ENCODE results near the gene PHOSPHO2. TPM values are rescaled to one million over a fixed set of nuclear protein-coding genes. Genes with fewer than 3 reads are reported as not detected.

Gene PHOSPHO2
- total and polyA plus RNA-seq, 9 of the 15 experiments (the other 6 are each of a cell fraction or from before 2014, with no cell fraction given): 7.8 to 19.1 (median 11.7) TPM

DNA sequence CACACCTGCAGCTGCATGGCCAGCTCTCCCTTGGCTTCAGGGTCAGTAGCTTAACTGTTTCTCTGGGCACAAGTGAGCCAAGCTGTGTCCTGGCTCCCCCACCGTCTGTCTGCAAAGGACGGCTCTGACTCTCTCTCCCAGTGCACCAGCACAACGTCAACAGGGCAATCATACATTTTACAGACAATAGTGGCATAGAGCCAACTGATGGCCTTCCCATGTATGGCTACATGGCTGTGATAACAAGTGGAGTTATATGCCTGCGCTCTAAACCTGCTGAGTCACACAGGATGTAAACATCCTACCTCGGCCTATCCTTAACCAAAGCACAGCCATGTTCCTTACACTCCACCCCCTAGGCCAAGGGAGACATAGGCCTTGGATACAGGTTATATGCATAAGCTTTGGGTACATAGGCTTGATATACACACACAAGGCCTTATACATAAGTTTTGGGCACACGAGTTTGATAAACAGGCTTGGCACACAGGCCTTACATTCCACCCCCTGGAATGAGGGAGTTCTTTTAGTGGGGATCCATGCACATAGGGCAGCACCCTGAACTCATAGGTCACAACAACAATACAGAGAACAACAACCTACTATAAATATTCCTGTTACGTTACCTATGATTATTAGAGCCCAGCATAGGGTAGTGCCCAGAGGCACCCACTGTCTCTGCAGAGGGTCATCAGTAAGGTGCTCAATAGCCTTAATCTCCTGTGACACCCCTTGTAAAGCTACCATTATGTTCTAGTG lies 17.7 kb downstream of the PHOSPHO2 start:
- Histone ChIP-seq H2AFZ (ENCODE audit: low read depth, low read length) (peak overlapping the region; percentile 71), H3K9me1 (ENCODE audit: control insufficient read depth, insufficient read depth, low read length) (no peaks in the 10 kb centered on the region), H3K27me3 (ENCODE audit: control insufficient read depth in 2 of 2, insufficient read depth in 2 of 2, low read length in 2 of 2) (no peaks in the 10 kb centered on the region), H3K79me2 (ENCODE audit: control insufficient read depth, insufficient read depth, low read length) (no peaks in the 10 kb centered on the region), H4K20me1 (replicated peaks; ENCODE audit: control insufficient read depth, insufficient read depth, low read length) (no peaks in the 10 kb centered on the region), H3K27ac (ENCODE audit: extremely low read depth, low read depth, low read length) (peak overlapping the region; percentile 54; the same call in 2 of the 3 replicates), H3K4me2 (ENCODE audit: insufficient read depth, low read length) (no peak overlapping the region), H3K9ac (ENCODE audit: insufficient read depth in 1 of 2, low read depth in 2 of 2, low read length in 2 of 2) (peak overlapping the region in 1 of 2 experiments; percentile 15; a peak in 1 of 4 replicates), H3K9me3 (replicated peaks; ENCODE audit: control insufficient read depth, insufficient read depth, low read depth, low read length) (no peaks in the 10 kb centered on the region), H3K4me1 (replicated peaks in 1 of 2; ENCODE audit: control insufficient read depth in 2 of 2, insufficient read depth in 2 of 2, low read length in 2 of 2) (peaks cover 19 to 37% of the 10 kb centered on the region in 2 experiments), H3K36me3 (ENCODE audit: control insufficient read depth, insufficient read depth, low read length) (peaks cover 8% of the 10 kb centered on the region; the same call in 2 of the 3 replicates), H3K4me3 (no peak overlapping the region)
- in situ Hi-C loops (cut with MboI) (no loop called here), intact Hi-C loops (cut with micrococcal nuclease) (no loop called here)
- 20% methylated on average over 7 of the region's 7 CpGs for WGBS (ENCODE audit: insufficient coverage, low coverage, missing lambda C conversion rate)
- CTCF ChIA-PET (ENCODE audit: low intra/inter-chr PET ratio): no interaction called here
- POLR2A ChIA-PET: interaction anchor here (0.8 to 1.3 kb wide), 5 partner anchors 9 to 34 kb away, joined by 3 to 7 read pairs (median 4); partner anchors contain the start of genes CFAP210 and PHOSPHO2
- no TSS peak for BruUV-seq (replicated peaks)
- DNase-seq (ENCODE audit: extremely low read depth in 1 of 4, low spot score in 3 of 4): peak; percentile 41 to 79 (median 46)
- peak; percentile 11 for ATAC-seq
- FAIRE-seq: peak; percentile 88
- TF ChIP-seq, protein P1, sequence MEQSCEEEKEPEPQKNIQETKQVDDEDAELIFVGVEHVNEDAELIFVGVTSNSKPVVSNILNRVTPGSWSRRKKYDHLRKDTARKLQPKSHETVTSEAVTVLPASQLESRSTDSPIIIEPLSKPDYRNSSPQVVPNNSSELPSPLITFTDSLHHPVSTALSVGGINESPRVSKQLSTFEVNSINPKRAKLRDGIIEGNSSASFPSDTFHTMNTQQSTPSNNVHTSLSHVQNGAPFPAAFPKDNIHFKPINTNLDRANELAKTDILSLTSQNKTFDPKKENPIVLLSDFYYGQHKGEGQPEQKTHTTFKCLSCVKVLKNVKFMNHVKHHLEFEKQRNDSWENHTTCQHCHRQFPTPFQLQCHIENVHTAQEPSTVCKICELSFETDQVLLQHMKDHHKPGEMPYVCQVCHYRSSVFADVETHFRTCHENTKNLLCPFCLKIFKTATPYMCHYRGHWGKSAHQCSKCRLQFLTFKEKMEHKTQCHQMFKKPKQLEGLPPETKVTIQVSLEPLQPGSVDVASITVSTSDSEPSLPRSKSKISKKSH (CRISPR knock-in tag; IDR thresholded peaks at IDR 0.05): no peak
- no peak for TF ChIP-seq ZNF12 (CRISPR knock-in tag; IDR thresholded peaks at IDR 0.05)
- TF ChIP-seq EP400 (IDR thresholded peaks at IDR 0.05): no peak
- peak; percentile 98 for TF ChIP-seq RHOXF2B (CRISPR knock-in tag; conservative IDR thresholded peaks at IDR 0.05)
- TF ChIP-seq ZNF134 (CRISPR knock-in tag; conservative IDR thresholded peaks at IDR 0.05): peak; percentile 90
- no peak for TF ChIP-seq FOXM1 (IDR thresholded peaks at IDR 0.05; ENCODE audit: low read depth)
- TF ChIP-seq FOXM1 (CRISPR knock-in tag; IDR thresholded peaks at IDR 0.05; ENCODE audit: low read depth): no peak
- TF ChIP-seq KDM2B (CRISPR knock-in tag; IDR thresholded peaks at IDR 0.05): 0 out of 2 replicates have a peak, but pooled peaks have one; percentile 74
- TF ChIP-seq NR1H2 (CRISPR knock-in tag; IDR thresholded peaks at IDR 0.05): no peak
- no peak for TF ChIP-seq MYNN (IDR thresholded peaks at IDR 0.05)
- TF ChIP-seq MYNN (CRISPR knock-in tag; IDR thresholded peaks at IDR 0.05): no peak
- TF ChIP-seq HOXB6 (CRISPR knock-in tag; IDR thresholded peaks at IDR 0.05; ENCODE audit: borderline replicate concordance): peak; percentile 95
- no peak for TF ChIP-seq SRSF3 (IDR thresholded peaks at IDR 0.05; ENCODE audit: insufficient read depth, low read length)
- TF ChIP-seq MAZ (CRISPR knock-in tag; conservative IDR thresholded peaks at IDR 0.05 in 1 of 2, IDR thresholded peaks at IDR 0.05 in 1 of 2): peak in 1 of 2 experiments; percentile 99; a peak in 2 of 4 replicates
- peak; percentile 86 for TF ChIP-seq PPARD (CRISPR knock-in tag; IDR thresholded peaks at IDR 0.05)
- no peak for TF ChIP-seq GABPB1 (CRISPR knock-in tag; IDR thresholded peaks at IDR 0.05)
- peak; percentile 97 for TF ChIP-seq HIVEP1 (CRISPR knock-in tag; IDR thresholded peaks at IDR 0.05)
- TF ChIP-seq, protein P2, sequence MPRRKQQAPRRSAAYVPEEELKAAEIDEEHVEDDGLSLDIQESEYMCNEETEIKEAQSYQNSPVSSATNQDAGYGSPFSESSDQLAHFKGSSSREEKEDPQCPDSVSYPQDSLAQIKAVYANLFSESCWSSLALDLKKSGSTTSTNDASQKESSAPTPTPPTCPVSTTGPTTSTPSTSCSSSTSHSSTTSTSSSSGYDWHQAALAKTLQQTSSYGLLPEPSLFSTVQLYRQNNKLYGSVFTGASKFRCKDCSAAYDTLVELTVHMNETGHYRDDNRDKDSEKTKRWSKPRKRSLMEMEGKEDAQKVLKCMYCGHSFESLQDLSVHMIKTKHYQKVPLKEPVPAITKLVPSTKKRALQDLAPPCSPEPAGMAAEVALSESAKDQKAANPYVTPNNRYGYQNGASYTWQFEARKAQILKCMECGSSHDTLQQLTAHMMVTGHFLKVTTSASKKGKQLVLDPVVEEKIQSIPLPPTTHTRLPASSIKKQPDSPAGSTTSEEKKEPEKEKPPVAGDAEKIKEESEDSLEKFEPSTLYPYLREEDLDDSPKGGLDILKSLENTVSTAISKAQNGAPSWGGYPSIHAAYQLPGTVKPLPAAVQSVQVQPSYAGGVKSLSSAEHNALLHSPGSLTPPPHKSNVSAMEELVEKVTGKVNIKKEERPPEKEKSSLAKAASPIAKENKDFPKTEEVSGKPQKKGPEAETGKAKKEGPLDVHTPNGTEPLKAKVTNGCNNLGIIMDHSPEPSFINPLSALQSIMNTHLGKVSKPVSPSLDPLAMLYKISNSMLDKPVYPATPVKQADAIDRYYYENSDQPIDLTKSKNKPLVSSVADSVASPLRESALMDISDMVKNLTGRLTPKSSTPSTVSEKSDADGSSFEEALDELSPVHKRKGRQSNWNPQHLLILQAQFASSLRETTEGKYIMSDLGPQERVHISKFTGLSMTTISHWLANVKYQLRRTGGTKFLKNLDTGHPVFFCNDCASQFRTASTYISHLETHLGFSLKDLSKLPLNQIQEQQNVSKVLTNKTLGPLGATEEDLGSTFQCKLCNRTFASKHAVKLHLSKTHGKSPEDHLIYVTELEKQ (CRISPR knock-in tag; IDR thresholded peaks at IDR 0.05): peak; percentile 96
- no peak for TF ChIP-seq SMARCB1 (IDR thresholded peaks at IDR 0.05; ENCODE audit: insufficient read length, low read depth)
